NCI-H510A treated with DMSO at 0.1 percent for 48 hours (cell line): ENCODE results near the gene ATP6V0D1.
"Not testable (repeated sequence)": the region's sequence is repeated elsewhere in the genome, so short reads cannot be mapped to it uniquely, and the experiment has no call there.

Experiments used
- DNase-seq: peaks from one replicate; lab custom pipeline; 2025; lab: John Stamatoyannopoulos, UW

ATP6V0D1 gene

GRCh38 chr16:67504031-67505021 is 23.4 kb upstream of the ATP6V0D1 start:
- no peak for DNase-seq

GRCh38 chr16:67499106-67499505 is 18.1 kb upstream of the ATP6V0D1 start:
- no peak for DNase-seq

- no peak for DNase-seq
Measured at GRCh38 chr16:67490335-67491096, 9.6 kb upstream of the ATP6V0D1 start.

GRCh38 chr16:67489401-67490083 is 8.6 kb upstream of the ATP6V0D1 start:
- no peak for DNase-seq

- DNase-seq = not testable (repeated sequence)
Measured at GRCh38 chr16:67487561-67487960, 6.6 kb upstream of the ATP6V0D1 start.

GRCh38 chr16:67486805-67487204 is 5.8 kb upstream of the ATP6V0D1 start:
- DNase-seq = no peak

- DNase-seq = no peak
Measured at GRCh38 chr16:67483731-67484525, 3.0 kb upstream of the ATP6V0D1 start.

- no peak for DNase-seq
Measured at GRCh38 chr16:67483150-67483549, 2.2 kb upstream of the ATP6V0D1 start, which contains the start of gene AGRP. TSS of gene AGRP (minus strand) at chr16:67483547. CDS start at chr16:67483398, 149 bp downstream.

GRCh38 chr16:67482233-67482924 is 1.4 kb upstream of the ATP6V0D1 start:
- no peak for DNase-seq

GRCh38 chr16:67481561-67482232 is 740 bp upstream of the ATP6V0D1 start:
- peak; percentile 38 for DNase-seq

- no peak for DNase-seq
Measured at GRCh38 chr16:67477960-67478554, 2.9 kb downstream of the ATP6V0D1 start.

- DNase-seq = peak; percentile 42
Measured at GRCh38 chr16:67474551-67475455, 6.2 kb downstream of the ATP6V0D1 start.

GRCh38 chr16:67471758-67472384 is 9.1 kb downstream of the ATP6V0D1 start:
- no peak for DNase-seq

GRCh38 chr16:67470359-67470758 is 10.6 kb downstream of the ATP6V0D1 start:
- peak; percentile 67 for DNase-seq

GRCh38 chr16:67468731-67469130 is 12.2 kb downstream of the ATP6V0D1 start:
- DNase-seq = no peak

GRCh38 chr16:67466581-67466980 is 14.4 kb downstream of the ATP6V0D1 start:
- no peak for DNase-seq

GRCh38 chr16:67464565-67464964 is 16.4 kb downstream of the ATP6V0D1 start:
- DNase-seq = no peak

GRCh38 chr16:67463691-67464090 is 17.3 kb downstream of the ATP6V0D1 start:
- DNase-seq = no peak
